ENCODE measurements around the gene ZNRF3. TPM values are rescaled to one million over a fixed set of nuclear protein-coding genes. Genes with fewer than 3 reads are reported as not detected.

ZNRF3 gene
- polyA plus RNA-seq, 3 donors, result 0.13 TPM; not detected in 2

DNA sequence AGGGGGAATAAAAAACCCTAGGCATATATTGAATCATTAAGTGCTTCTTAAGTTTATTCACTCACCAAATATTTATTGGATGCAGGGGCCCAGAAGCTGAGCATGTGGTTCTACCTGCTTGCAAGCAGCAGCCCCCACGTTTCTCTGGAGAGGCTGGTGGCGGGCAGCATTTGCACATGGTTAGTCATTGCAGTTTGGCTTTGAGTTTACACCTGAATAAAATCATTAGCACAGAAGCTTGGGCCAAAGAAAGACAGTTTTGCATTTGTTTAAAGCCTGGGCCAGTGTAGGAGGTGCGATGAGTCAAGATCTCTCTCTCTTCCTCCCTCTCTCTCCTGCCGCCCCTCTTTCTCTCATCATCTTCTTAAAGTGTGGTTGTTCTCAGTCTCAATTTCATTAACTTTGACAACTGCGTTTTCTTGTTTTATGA lies 105.7 kb downstream of the ZNRF3 start:
- intact Hi-C loops (cut with micrococcal nuclease), result no loop called here
- H3K9ac ChIP-seq (ENCODE audit: insufficient read depth, low read length, poor library complexity, severe bottlenecking), result no peak overlapping the region
- H3K9me3 ChIP-seq (replicated peaks in 1 of 2; ENCODE audit: control insufficient read depth in 1 of 2, insufficient read depth in 1 of 2, low read length in 2 of 2), result no peaks in the 10 kb centered on the region
- H3K9me3 Mint-ChIP-seq, result peaks cover 2 to 7% (median 4%) of the 10 kb centered on the region in 7 donors
- DNase-seq, result no peak
- H4K20me1 ChIP-seq (ENCODE audit: insufficient read depth, low read length), result no peaks in the 10 kb centered on the region
- no peak overlapping the region for H3K4me3 ChIP-seq (replicated peaks in 1 of 3; ENCODE audit: low read depth in 2 of 3, low read length in 3 of 3)
- no peaks in the 10 kb centered on the region for H3K4me1 ChIP-seq (ENCODE audit: control insufficient read depth in 1 of 2, insufficient read depth in 2 of 2, low read length in 2 of 2)
- H3K27ac Mint-ChIP-seq, result no peak overlapping the region
- H3K4me2 ChIP-seq (replicated peaks; ENCODE audit: extremely low read depth, low read length, poor library complexity, severe bottlenecking), result no peak overlapping the region
- peaks cover 2% of the 10 kb centered on the region for H3K4me1 Mint-ChIP-seq
- TF ChIP-seq, protein P1, sequence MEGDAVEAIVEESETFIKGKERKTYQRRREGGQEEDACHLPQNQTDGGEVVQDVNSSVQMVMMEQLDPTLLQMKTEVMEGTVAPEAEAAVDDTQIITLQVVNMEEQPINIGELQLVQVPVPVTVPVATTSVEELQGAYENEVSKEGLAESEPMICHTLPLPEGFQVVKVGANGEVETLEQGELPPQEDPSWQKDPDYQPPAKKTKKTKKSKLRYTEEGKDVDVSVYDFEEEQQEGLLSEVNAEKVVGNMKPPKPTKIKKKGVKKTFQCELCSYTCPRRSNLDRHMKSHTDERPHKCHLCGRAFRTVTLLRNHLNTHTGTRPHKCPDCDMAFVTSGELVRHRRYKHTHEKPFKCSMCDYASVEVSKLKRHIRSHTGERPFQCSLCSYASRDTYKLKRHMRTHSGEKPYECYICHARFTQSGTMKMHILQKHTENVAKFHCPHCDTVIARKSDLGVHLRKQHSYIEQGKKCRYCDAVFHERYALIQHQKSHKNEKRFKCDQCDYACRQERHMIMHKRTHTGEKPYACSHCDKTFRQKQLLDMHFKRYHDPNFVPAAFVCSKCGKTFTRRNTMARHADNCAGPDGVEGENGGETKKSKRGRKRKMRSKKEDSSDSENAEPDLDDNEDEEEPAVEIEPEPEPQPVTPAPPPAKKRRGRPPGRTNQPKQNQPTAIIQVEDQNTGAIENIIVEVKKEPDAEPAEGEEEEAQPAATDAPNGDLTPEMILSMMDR (IDR thresholded peaks at IDR 0.05), result no peak
- H3K27me3 ChIP-seq (ENCODE audit: control insufficient read depth in 2 of 2, insufficient read depth in 2 of 2, low read length in 2 of 2), result no peaks in the 10 kb centered on the region
- no peaks in the 10 kb centered on the region for H3K36me3 ChIP-seq (replicated peaks in 1 of 2; ENCODE audit: control insufficient read depth in 1 of 2, insufficient read depth in 2 of 2, low read length in 2 of 2)
- H2AFZ ChIP-seq (ENCODE audit: insufficient read depth, low read depth, low read length, poor library complexity, severe bottlenecking), result no peak overlapping the region
- H3K27ac ChIP-seq (ENCODE audit: low read depth in 1 of 2, low read length in 2 of 2), result no peak overlapping the region
- no peaks in the 10 kb centered on the region for H3K36me3 Mint-ChIP-seq
- H3K27me3 Mint-ChIP-seq (ENCODE audit: low read depth in 3 of 3), result peaks cover 0 to 2% (median 2%) of the 10 kb centered on the region in 3 donors
- H3K4me3 Mint-ChIP-seq, result no peak overlapping the region
- H3K79me2 ChIP-seq (ENCODE audit: insufficient read depth, low read length), result no peaks in the 10 kb centered on the region
- WGBS (ENCODE audit: insufficient coverage), result no CpG with 5 or more reads among the region's 5 CpGs

DNA sequence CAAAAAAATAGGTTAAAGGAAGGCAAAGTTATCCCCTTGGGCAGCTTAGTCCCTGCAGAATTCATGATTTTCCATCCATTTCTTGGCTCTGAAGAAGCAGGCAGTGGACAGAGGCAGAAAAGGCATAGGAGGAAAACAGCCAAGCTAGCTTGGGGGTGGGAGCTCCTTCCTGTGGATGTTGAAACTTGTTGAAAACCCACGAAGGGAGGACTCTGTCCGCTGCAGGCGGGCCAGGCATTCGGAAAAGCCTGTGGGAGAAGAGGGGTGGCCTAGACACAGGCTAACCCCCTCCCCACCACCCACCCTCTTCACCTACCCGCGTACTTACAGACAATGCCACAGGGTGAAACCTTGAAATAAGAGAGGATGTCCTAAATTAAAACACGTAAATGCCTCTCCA lies 106.1 kb downstream of the ZNRF3 start:
- peaks cover 0 to 2% (median 2%) of the 10 kb centered on the region in 3 donors for H3K27me3 Mint-ChIP-seq (ENCODE audit: low read depth in 3 of 3)
- peaks cover 2 to 7% (median 4%) of the 10 kb centered on the region in 7 donors for H3K9me3 Mint-ChIP-seq
- H3K4me2 ChIP-seq (replicated peaks; ENCODE audit: extremely low read depth, low read length, poor library complexity, severe bottlenecking), result no peak overlapping the region
- H3K36me3 ChIP-seq (replicated peaks in 1 of 2; ENCODE audit: control insufficient read depth in 1 of 2, insufficient read depth in 2 of 2, low read length in 2 of 2), result no peaks in the 10 kb centered on the region
- H3K27ac Mint-ChIP-seq, result no peak overlapping the region
- no peaks in the 10 kb centered on the region for H4K20me1 ChIP-seq (ENCODE audit: insufficient read depth, low read length)
- intact Hi-C loops (cut with micrococcal nuclease), result no loop called here
- H3K9me3 ChIP-seq (replicated peaks in 1 of 2; ENCODE audit: control insufficient read depth in 1 of 2, insufficient read depth in 1 of 2, low read length in 2 of 2), result no peaks in the 10 kb centered on the region
- no CpG with 5 or more reads among the region's 7 CpGs for WGBS (ENCODE audit: insufficient coverage)
- H2AFZ ChIP-seq (ENCODE audit: insufficient read depth, low read depth, low read length, poor library complexity, severe bottlenecking), result no peak overlapping the region
- TF ChIP-seq, protein P1 (IDR thresholded peaks at IDR 0.05), result no peak
- H3K79me2 ChIP-seq (ENCODE audit: insufficient read depth, low read length), result no peaks in the 10 kb centered on the region
- H3K27me3 ChIP-seq (ENCODE audit: control insufficient read depth in 2 of 2, insufficient read depth in 2 of 2, low read length in 2 of 2), result no peaks in the 10 kb centered on the region
- no peak overlapping the region for H3K27ac ChIP-seq (ENCODE audit: low read depth in 1 of 2, low read length in 2 of 2)
- H3K4me1 ChIP-seq (ENCODE audit: control insufficient read depth in 1 of 2, insufficient read depth in 2 of 2, low read length in 2 of 2), result no peaks in the 10 kb centered on the region
- no peaks in the 10 kb centered on the region for H3K4me1 Mint-ChIP-seq
- no peak overlapping the region for H3K9ac ChIP-seq (ENCODE audit: insufficient read depth, low read length, poor library complexity, severe bottlenecking)
- H3K4me3 Mint-ChIP-seq, result no peak overlapping the region
- H3K4me3 ChIP-seq (replicated peaks in 1 of 3; ENCODE audit: low read depth in 2 of 3, low read length in 3 of 3), result no peak overlapping the region
- no peak for DNase-seq
- no peaks in the 10 kb centered on the region for H3K36me3 Mint-ChIP-seq
